HK-2 (cell line): ENCODE measurements around the gene RASAL1.

ENCODE experiments used
- DNase-seq: peaks from one replicate; pipeline ENCODE4 v3.0.0-alpha.2; 2018; ENCODE audit not compliant: unreplicated experiment

RASAL1 gene, protein sequence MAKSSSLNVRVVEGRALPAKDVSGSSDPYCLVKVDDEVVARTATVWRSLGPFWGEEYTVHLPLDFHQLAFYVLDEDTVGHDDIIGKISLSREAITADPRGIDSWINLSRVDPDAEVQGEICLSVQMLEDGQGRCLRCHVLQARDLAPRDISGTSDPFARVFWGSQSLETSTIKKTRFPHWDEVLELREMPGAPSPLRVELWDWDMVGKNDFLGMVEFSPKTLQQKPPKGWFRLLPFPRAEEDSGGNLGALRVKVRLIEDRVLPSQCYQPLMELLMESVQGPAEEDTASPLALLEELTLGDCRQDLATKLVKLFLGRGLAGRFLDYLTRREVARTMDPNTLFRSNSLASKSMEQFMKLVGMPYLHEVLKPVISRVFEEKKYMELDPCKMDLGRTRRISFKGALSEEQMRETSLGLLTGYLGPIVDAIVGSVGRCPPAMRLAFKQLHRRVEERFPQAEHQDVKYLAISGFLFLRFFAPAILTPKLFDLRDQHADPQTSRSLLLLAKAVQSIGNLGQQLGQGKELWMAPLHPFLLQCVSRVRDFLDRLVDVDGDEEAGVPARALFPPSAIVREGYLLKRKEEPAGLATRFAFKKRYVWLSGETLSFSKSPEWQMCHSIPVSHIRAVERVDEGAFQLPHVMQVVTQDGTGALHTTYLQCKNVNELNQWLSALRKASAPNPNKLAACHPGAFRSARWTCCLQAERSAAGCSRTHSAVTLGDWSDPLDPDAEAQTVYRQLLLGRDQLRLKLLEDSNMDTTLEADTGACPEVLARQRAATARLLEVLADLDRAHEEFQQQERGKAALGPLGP

DNA sequence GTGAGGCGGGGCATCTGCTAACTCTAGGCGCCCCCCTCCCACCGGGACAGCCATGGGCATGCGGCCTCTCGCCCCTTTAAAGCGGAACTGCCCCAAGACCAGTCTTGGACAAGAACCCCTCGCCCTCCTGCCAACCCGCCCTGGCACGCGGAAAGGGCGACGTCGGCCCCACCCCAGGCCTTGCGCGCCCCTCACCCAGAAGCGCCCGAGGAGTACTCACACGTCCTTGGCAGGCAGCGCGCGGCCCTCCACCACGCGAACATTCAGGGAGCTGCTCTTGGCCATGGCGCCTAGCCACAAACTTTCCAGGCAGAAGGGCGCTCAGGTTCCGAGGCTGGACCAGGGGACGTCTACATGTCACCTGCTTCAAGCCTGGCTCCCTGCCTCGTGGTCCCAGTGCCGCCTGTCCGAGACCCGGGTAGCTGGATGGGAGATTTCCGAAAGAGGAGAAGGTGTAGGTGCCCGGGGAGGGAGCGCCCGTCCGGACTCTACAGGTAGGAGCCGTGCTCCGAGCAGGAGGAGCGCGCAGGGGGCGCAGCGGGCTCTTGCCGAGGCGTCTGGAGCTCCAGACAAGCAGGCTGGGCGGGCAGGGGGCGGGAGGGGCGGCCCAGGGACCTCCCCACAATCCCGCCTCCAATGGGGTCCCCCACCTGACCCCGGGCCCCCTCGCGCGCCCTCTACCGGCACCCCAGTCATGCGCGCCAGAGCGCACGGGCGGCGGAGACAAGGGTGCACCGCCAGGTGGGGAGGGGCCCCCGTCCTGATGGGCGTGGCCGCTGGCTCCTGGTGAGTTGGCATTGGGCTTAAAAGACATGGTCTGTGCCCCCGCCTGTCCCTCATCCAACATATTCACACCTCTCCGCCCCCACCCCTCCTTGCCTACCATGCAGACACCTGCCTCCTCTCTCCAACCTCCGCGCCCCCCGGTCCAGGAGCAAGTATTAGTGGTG is at the start of gene RASAL1:
Gene RASAL1, minus strand, starts transcription at position 584 of the 950 bp plus-strand sequence. Its CDS starts 299 bp downstream, at position 285.
- peak; percentile 90 for DNase-seq

DNA sequence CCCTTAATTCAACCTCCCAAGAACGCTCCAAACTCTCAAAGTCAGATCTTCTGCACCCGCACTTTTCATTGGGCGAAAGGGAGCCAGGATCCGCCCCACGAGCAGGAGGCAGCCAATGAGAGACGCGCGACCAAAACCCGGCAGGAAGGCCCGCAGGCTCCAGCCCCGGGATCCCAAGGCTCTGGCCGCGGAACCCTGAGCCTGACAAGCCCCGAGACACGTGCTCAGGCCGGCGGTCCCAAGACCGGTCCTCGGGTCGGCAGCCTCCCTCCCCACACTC is 49.3 kb upstream of the RASAL1 start:
- DNase-seq, result peak; percentile 93

DNA sequence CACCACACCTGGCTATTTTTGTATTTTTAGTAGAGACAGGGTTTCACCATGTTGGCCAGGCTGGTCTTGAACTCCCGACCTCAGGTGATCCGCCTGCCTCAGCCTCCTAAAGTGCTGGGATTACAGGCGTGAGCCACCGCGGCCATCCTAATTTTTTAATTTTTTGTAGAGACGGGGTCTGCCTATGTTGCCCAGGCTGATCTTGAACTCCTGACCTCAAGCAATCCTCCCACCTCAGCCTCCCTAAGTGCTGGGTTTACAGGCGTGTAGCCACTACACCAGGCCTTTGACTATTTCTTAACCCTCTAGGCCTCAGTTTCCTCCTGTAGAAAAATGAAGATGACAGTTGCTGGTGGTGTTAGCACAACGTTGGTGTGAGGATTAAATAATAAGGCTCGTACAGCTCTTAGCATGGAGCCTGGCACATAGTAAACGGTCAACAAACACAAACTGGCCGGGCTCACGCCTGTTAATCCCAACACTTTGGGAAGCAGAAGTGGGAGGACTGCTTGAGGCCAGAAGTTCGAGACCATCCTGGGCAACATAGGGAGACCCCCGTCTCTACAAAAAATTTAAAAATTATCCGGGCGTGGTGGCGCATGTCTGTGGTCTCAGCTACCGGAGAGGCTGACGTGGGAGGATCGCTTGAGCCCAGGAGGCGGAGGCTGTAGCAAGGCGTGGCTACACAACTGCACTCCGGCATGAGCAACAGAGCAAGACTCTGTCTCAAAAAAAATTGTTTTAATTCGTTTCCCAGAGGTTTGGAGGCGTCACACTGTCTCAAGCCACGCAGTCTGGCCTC is 48.7 kb upstream of the RASAL1 start:
- DNase-seq, result no peak

DNA sequence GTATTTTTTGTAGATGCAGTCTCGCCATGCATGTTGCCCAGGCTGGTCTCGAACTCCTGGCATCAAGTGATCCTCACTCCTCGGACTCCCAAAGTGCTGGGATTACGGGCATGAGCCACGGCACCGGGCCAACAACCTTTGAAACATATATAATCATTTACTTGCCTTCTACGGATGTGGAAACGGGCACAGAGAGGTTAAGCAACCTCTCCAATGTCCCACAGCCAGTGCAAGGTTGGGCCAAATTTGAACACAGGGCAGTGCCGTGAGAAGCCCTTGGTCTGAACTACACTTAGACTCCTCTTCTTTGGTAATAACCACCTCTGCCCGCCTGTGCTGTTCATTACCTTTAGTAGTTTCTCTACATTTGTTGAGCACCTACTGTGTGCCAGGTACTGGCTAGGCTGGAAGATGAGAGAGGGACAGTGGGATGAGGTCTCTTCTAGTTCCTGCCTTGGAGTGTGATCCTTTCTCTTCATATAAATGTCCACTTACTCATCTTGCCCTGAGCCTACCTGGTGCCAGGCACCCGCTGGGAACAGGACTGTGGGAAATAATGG is 47.5 kb upstream of the RASAL1 start:
- DNase-seq, result no peak

- DNase-seq, result no peak
These were observed 46.4 kb upstream of the RASAL1 start for GRCh38 chr12:113181975-113182374.

- no peak for DNase-seq
These were observed 44.8 kb upstream of the RASAL1 start for GRCh38 chr12:113180333-113180732.

- DNase-seq, result no peak
These were observed 43.5 kb upstream of the RASAL1 start for GRCh38 chr12:113179023-113179422.

DNA sequence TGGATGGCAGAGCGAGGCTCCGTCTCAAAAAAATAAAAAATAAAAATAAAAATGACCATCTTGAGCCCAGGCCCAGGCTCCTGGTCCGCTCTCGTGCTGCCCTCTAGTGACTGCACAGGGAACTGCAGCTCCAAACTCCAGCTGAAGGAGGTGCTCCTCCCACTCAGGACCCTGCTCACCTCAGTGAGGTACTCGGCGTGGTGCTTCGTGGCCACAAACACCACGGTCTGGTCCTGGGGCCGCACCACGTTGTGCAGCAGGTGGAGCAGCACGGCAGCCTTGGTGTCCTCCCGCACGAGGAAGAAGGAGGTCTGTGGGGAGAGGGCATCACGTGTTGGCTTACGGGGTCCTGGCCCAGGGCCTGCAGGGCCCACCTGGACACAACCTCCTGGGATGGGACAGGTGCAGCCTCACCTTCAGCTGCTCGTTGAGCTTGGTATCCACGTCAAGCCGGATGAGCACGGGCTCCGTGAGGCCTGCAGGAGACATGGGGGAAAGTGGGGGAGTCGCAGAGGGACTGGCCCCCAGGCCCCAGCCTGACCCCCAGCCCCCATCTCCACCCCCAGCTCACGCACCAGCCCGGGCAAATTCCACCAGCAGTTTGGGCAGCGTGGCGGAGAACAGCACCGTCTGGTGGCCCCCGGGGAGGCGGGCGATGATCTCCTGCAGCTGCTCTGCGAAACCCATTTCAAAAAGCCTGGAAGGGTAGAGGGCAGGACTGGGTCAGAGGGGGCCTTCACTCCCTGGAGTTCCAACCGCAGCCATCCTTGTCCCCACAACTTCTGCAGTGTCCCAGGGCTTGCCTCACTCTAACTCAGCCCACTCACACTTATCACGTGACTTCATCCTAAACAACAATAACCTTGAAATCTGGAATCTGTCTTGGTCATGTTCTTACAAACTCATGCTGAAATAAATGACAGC is 39.2 kb upstream of the RASAL1 start:
- peak; percentile 83 for DNase-seq

DNA sequence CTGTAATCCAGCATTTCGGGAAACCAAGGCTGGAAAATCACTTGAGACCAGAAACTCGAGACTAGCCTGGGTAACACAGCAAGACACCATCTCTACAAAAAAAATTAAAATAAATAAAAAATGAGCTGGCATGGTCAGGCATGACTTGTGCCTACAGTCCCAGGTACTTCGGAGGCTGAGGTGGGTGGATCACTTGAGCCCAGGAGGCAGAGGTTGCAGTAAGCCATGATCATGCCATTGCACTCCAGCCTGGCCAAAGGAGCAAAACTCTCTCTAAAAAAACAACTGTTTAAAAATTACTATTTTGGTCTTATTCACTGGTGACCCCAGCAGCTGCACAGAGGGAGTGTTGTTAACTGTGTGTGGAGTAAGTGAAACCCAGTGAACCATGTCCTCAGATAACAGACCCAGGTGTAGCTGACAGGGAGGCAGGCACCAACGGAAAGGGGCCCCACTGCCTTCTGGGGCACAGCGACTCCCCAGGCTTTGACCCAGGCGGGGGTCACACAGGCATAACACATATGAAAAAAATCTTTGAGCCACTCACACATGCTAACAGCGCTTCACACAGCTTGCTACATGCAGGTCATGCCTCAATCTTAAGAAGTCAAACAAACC is 37.6 kb upstream of the RASAL1 start:
- no peak for DNase-seq

- no peak for DNase-seq
These were observed 36.6 kb upstream of the RASAL1 start for GRCh38 chr12:113172185-113172584.

GRCh38 chr12:113171543-113171942 is 36.0 kb upstream of the RASAL1 start:
- no peak for DNase-seq

GRCh38 chr12:113170926-113171325 is 35.4 kb upstream of the RASAL1 start:
- DNase-seq, result no peak

DNA sequence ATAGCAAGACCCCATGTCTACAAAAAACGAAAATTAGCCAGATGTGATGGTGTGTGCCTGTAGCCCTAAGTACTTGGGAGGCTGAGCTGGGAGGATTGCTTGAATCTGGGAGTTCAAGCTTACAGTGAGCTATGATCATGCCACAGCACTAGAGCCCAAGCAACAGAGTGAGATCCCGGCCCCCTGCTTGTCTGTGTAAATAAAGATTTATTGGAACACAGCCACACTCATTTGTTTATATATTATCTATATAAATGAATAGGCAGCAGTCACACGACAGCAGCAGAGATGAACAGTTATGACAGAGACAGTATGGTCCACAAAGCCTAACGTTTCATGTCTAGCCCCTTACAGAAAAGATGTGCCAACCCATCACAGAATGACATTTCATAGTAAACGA is 34.9 kb upstream of the RASAL1 start:
- DNase-seq, result no peak

- DNase-seq, result no peak
These were observed 34.1 kb upstream of the RASAL1 start for GRCh38 chr12:113169697-113170096.

GRCh38 chr12:113167868-113168267 is 32.3 kb upstream of the RASAL1 start:
- DNase-seq, result no peak

DNA sequence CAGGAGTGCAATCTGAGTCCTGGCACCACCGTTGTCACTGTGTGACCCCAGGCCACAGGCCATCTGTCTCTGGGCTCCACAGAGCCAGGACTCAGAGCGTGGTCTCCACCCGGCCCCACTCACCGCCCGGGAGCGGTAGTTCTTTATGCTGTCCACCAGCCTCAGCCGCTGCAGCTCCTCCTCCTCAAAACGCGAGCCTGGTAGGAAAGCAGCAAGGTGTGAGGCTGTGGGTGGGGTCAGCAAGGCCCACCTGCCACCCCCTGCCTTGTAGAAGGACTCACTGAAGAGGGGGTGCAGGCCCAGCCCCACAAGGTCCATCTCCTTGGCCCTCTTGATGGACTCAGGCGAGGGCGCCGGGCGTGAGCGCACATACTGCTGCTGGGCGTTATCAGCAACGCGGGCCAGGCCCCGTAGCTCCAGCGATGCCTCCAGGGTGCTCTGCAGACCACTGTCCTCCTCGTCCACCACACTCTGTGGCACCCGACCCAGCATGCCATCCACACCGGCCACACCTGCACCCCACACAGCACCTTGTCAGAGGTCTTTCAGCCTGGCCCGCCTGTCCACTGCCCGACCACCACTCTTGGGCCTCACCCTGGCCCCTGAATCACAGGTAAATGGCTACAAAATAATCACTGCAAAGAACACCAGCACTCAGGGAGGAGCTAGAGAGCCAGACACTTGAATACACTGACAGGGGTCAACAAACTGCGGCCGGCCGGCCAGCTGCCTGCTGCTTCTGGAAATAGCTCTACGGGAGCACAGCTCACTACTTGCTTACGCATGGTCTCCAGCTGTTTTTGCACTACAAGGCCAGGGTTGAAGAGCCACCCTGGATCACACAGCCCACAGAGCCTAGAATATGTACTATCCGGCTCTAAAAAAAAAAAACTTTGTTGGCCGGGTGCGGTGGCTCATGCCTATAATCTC is 30.2 kb upstream of the RASAL1 start:
- no peak for DNase-seq

GRCh38 chr12:113164014-113164413 is 28.5 kb upstream of the RASAL1 start:
- no peak for DNase-seq

GRCh38 chr12:113163030-113163360 is 27.4 kb upstream of the RASAL1 start:
- DNase-seq, result no peak
